Spleen (tissue), 7 donors: ENCODE measurements around the gene KIAA0825.

ENCODE experiments used
- CTCF ChIP-seq, 11 experiments: fragments of 200-600 bp in 7 of 11; fragments of 450-650 bp in 4 of 11; sonication (generic) in 4 of 11; IDR thresholded peaks in 8 of 11; conservative IDR thresholded peaks in 3 of 11; 1 replicate in 7 of 11; 2 replicates in 4 of 11; pipeline versions ENCODE4 v1.4.0 to v1.8.0; 2016 to 2021; ENCODE audit warnings: antibody characterized with exemption in 11 of 11, inconsistent platforms in 4 of 11, mild to moderate bottlenecking in 1 of 11
- POLR2A ChIP-seq, 3 donors: fragments of 450-650 bp; IDR thresholded peaks; one replicate each; pipeline ENCODE4 v1.5.1; 2017; ENCODE audit warnings: antibody characterized with exemption in 3 of 3, mild to moderate bottlenecking in 1 of 3
- POLR2AphosphoS5 ChIP-seq, 3 donors: sonication (generic); formaldehyde crosslinking; IDR thresholded peaks; one replicate each; pipeline ENCODE4 v1.5.1; 2017; ENCODE audit warnings: antibody characterized with exemption in 3 of 3
- donor health status: DM: no; HTN: no; CAD: no; lungs with moderate emphysema.
- donor health status: DM: no; HTN: no; CAD: no.
- donor health status: DM: no; HTN: no; CAD: no.

- TF ChIP-seq POLR2AphosphoS5 (IDR thresholded peaks at IDR 0.05) (no peak), POLR2A (IDR thresholded peaks at IDR 0.05) (no peak), CTCF (IDR thresholded peaks at IDR 0.05 in 8 of 11, conservative IDR thresholded peaks at IDR 0.05 in 3 of 11) (no peak)
Measured at GRCh38 chr5:94361161-94361560, 257.2 kb downstream of the KIAA0825 start.
